GM21515 (cell line): ENCODE results near the gene NCAM2.

Experiments used
- ATAC-seq: cut with Tn5 transposase; IDR thresholded peaks from one replicate; pipeline ENCODE4 v1.9.1; 2021; ENCODE audit not compliant: unreplicated experiment

NCAM2 gene

GRCh38 chr21:21025742-21026141 lies 27.5 kb downstream of the NCAM2 start:
- no peak for ATAC-seq

- ATAC-seq = no peak
Observed at GRCh38 chr21:21028275-21028820, 30.1 kb downstream of the NCAM2 start.

DNA sequence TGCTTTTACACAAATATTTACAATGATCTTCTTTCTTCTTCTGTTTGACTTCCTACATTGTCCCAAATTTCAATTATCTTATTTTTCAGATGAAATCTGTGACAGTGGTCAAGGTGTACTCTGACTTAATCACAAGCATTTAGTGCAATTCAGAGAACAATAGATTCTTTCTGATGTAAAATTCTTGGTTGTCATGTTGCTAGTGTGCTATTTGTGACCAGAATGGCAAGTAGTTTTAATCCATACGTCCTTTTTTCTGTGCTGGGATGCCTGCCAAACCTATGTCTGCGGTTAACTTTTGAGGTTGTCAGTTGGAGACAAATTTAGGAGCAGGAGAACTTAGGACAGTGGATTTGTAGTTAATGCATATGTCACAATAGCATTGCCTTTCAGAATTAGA lies 31.0 kb downstream of the NCAM2 start:
- no peak for ATAC-seq

DNA sequence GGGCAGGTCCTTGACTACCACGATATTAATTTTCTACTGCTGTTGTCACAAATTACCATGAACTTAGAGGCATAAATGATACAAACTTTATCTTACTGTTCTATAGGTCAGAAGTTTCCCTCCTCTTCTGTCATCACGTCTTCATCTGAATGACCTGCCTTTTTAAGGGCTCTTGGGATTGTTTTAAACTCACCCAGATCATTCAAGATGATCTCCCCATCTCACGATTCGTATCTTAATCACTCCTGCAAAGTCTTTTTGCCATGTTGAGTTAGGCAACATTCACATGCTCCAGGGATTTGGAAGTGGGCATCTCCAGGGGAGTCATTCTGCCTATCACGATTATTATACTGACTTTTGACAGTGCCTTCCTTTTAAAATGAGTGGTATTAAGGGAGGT lies 32.1 kb downstream of the NCAM2 start:
- no peak for ATAC-seq

GRCh38 chr21:21034036-21034435 lies 35.8 kb downstream of the NCAM2 start:
- no peak for ATAC-seq

DNA sequence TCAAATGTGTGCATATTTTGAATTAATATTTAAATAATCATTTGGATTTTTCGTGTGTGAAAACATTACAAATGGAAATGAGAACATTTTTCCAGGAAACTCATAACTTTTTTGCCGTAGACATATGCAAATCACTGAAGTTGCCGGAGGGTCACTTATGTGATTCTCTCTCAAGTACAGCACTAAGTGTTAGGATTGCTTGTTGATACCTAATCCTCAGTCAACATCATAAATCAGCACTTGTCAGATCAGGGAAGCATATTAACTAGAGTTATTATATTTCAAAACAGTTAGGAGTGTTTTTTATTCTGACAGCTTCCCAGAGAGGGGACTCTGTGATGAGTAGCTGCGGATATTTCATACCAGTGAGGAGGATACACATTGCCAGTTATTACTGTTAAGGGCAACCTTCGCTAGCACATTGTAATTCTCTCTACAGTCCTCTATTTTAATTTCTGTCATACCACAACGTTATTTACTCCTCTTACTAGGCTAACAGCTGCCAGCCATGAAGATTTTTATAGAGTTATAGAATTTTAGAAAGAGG lies 41.5 kb downstream of the NCAM2 start:
- no peak for ATAC-seq

DNA sequence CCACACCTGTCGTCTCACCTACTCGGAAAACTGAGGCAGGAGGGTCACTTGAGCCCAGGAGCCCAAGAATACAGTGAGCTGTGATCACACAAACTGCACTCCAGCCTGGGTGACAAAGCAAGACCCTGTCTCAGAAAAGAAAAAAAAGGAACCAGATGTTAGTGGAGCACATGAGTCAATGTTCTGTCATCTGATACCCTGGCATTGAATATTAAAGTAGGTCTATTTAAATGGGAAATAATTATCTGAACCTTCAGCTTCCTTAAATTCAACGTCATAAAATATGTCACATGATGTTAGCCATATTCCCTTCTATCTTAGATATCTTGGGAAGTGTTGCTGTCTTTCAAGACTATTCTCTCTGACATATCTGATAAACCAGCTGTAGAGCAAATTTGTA lies 47.3 kb downstream of the NCAM2 start:
- ATAC-seq = no peak

- ATAC-seq = no peak
Observed at GRCh38 chr21:21046063-21046462, 47.9 kb downstream of the NCAM2 start.

- peak; percentile 52 for ATAC-seq
Observed at GRCh38 chr21:21051109-21052055, 53.2 kb downstream of the NCAM2 start.

- no peak for ATAC-seq
Observed at GRCh38 chr21:21052672-21053071, 54.5 kb downstream of the NCAM2 start.

DNA sequence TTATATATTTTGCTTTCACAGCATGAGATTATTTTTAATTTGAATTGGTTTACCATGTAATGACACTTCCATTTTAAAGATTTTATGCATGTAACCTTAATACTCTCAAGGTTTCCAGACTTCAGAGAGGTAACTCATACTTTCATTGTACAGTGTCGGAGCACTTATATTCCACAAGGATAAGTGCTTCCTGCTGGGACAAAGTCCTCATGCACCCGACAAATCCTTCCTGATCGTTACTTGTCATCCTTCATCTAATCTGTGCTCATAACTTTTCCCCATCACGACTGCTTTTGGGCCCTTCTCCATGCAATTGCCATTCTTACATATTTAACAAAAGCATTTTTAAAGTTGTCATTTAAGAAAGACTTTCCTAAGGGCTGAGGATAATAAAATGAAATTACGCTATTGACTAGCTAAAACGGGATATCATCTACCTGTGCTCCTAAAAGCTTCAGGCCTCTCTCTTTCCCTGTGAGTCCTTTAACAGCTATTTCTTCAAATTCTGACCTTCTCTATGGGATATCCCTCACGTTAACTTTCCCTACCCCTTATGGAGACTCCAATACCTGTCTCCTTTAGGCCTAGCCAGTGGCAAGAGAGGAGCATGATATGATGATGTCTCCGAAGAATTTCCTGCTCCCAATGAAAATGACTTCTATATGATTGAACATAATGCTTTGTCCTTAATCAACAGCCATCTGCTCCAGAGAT lies 59.3 kb downstream of the NCAM2 start:
- ATAC-seq = no peak

GRCh38 chr21:21063828-21064227 lies 65.6 kb downstream of the NCAM2 start:
- ATAC-seq = no peak

- no peak for ATAC-seq
Observed at GRCh38 chr21:21064353-21064752, 66.1 kb downstream of the NCAM2 start.

DNA sequence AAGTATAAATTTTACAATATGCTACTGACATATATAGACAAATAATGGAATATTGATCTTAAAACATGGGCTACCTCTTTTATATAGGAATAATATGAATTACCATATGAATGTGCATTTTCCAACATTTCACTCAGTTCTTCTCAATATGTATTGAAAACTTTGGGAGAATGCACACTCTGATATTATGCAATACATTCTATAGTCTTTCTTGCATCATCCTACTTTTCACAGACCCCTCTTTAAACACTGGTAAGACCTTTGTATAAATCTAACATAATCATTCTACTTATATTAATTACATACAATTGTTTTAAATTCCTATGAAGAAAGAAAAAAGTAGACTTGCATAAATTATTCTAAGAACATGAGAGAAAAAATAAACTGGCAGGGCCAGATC lies 69.2 kb downstream of the NCAM2 start:
- ATAC-seq = no peak

DNA sequence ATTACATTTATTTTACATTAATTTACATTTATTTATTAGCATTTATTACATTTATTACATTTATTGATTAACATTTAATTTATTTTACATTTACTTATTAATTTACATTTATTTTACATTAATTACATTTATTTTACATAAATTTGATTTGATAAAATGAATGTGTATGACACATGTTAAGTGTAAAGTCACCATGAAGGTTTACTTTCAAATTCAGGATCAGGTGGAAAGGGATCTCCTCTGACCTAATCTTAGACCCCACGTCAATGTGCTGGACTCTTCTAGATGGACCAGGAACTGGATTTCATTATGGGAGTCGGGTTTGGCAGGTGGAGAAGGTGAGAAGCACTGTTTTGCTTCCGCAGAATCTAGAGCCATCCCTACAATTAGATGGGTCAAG lies 76.1 kb downstream of the NCAM2 start:
- no peak for ATAC-seq

DNA sequence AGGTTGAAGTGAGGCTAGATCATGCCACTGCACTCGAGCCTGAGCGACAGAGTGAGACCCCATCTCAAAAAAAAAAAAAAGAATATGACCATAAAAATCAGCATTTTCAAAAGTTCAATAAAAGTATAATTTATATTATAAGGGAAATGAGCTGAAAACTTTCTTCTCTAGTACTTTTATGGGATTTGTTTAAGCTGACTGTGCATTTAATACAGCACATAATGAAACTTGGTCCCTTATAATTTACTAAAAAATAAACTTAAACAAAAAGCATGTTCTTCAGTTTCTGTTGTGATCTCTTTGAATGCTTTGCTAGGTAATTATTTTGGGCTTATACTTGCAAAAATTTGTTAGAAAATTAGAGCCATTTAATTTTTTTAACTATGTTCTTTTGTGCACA lies 77.8 kb downstream of the NCAM2 start:
- ATAC-seq = no peak

GRCh38 chr21:21076491-21076890 lies 78.3 kb downstream of the NCAM2 start:
- ATAC-seq = no peak

DNA sequence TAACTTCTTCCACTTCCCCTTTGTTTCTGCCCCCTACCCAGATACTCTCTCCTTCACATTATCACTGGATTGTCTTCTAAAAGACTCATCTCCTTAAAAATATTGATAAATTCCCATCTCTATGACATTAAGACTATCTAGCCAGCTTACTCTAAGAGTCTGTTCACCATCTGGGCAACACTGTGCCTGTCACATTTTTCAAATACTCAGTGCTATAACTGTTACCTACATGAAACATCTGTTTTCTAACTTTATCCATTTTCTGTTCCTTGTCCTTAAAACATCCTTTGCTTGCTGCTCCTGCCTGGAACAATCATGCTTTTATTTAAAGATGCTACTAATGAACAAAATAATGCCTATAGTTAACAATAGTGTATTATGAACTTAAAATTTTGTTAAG lies 81.4 kb downstream of the NCAM2 start:
- no peak for ATAC-seq

GRCh38 chr21:21084179-21084578 lies 86.0 kb downstream of the NCAM2 start:
- ATAC-seq = no peak

DNA sequence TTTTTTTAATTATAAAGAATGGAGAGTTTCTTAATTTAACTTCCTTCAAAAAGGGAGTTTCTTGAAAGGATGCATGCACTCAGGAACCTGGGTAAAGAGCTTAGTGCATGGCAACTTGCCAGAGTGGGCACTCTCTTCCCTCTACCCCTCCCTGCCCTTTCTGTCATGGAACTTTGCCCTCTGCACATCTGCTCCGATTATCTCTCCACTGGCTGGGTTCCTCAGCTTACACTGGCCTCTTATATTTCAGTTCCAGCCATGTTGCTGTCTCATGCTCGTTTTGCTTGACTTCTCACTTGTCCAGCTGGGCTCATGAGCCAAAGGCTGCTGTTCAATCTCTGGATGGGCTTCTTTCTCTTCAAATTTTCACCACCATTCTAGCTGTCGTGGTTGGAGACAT lies 87.0 kb downstream of the NCAM2 start:
- no peak for ATAC-seq

- no peak for ATAC-seq
Observed at GRCh38 chr21:21096956-21097355, 98.7 kb downstream of the NCAM2 start.

DNA sequence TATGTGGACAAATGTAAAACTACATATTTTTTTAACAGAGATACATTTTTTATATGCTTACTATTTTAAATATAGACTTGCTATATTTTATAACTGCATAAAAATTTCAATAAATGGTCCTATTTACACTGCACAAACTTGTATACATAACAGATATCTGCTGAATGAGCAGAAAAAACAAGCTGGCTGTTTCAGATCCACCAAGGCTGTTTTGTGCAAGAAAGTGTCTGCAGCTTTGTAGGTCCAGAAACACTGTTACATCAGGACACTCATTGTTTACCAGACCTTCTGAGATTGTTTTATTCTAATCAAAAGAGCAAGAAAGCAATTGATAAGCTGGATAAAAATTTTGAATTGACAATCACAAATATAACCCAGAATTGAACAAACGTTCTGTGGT lies 99.3 kb downstream of the NCAM2 start:
- ATAC-seq = no peak
